HUES48 (cell line): ENCODE data around the gene SYNJ2.

ENCODE experiments used
- H3K27ac ChIP-seq: one replicate; pipeline ENCODE4 v1.7.0; 2013; ENCODE audit warnings: low read depth, low read length, inconsistent platforms
- H3K27me3 ChIP-seq: 2 replicates; pipeline ENCODE4 v1.6.1; 2013; ENCODE audit warnings: mild to moderate bottlenecking, low read length; ENCODE audit not compliant: control insufficient read depth, insufficient read depth
- H3K36me3 ChIP-seq: 2 replicates; pipeline ENCODE4 v1.6.1; 2013; ENCODE audit warnings: low read length; ENCODE audit not compliant: control insufficient read depth, insufficient read depth
- H3K4me1 ChIP-seq: 2 replicates; pipeline ENCODE4 v1.6.1; 2013; ENCODE audit warnings: mild to moderate bottlenecking, low read length; ENCODE audit not compliant: control insufficient read depth, insufficient read depth
- H3K4me3 ChIP-seq: 2 replicates; pipeline ENCODE4 v1.5.1; 2013; ENCODE audit warnings: mild to moderate bottlenecking, low read depth, low read length
- H3K9ac ChIP-seq: 2 replicates; pipeline ENCODE4 v1.6.1; 2013; ENCODE audit warnings: mild to moderate bottlenecking, low read depth, low read length, moderate library complexity
- H3K9me3 ChIP-seq: 2 replicates; pipeline ENCODE4 v1.6.1; 2013; ENCODE audit warnings: low read length; ENCODE audit not compliant: control insufficient read depth, insufficient read depth

The SYNJ2 gene

DNA sequence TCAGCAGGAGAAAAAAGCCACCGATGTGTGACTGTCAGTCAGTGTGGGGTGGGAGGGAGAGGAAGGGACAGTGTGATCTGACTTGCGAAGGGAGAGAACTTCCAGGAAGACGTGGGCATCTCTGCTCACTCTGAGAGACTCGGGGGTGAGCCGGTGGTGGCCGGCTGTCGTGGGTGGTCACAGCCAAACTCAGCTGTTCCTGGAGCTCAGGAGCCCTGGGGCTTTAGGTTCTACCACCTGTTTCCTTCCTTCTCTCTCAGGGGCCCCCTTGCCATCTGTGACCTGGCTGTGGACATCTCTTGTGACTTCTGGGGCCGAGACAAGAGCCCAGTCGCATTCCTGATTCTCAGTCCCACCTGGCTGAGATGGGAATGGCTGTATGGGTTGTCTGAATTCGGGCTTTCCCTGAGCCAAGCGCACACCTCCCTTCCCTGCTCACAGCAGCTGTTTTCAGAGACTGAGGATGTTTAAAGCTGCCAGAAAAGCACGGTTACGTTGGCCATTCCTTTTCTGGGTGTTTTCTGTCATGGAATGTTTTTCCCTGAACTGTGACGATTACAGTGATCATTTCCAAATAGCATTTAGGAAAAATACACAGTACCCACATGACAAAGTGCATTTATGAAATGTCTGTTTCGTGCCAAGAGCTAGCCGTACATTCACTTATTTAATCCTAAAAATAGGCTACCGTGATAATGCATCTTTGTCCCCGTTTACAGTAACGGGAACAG is 36.5 kb downstream of the SYNJ2 start:
- Histone ChIP-seq H3K9me3 (no peaks in the 10 kb centered on the region), H3K27me3 (no peaks in the 10 kb centered on the region), H3K4me3 (no peak overlapping the region), H3K4me1 (no peaks in the 10 kb centered on the region), H3K36me3 (peaks cover 8% of the 10 kb centered on the region), H3K27ac (no peak overlapping the region), H3K9ac (no peak overlapping the region)

DNA sequence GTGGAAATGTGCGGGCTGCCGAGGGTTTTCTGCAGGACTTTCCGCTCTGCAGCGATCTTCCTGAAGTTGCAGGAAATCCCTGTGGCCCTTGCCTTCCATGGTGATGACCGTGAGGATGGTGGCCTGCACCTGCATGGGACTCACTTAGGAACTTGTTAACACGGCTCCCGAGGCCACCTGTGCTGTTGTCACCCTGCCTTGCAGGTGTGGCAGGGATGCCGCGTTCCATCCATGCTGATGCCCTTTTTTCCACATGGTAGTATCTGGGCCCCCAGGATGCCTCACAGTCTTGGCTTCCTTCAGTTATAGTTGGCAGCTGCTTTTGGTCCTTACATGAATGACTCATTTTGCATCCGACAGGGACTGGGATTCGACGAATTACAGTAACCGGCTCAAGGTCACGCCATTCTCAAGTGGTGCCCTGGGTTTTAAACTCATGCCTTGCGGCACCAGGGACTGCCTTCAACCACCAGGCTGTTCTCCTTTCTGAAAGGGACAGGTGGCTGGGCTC is 37.2 kb downstream of the SYNJ2 start:
- no peak overlapping the region for H3K4me3 ChIP-seq

DNA sequence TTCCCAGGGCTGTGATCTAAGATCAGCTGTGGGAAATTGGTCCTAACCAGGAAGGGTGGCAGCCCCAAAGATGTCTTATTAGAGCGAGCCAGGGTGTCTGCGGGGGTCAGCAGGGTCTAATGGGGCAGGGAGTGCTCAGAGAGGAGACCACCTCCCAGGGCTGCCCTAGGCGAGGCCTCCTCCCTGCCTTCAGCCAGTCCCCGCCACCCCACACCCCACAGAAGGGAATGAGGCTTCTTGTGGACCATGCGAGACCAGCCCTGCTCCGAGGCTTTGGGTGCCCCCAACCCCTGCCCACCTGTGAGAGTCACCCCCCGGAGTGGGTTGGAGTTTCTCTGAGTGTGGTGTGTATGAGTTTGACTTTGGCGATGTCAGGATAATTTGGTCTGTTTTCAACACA is 37.8 kb downstream of the SYNJ2 start:
- Histone ChIP-seq H3K4me3 (no peak overlapping the region), H3K27me3 (no peaks in the 10 kb centered on the region), H3K9me3 (no peaks in the 10 kb centered on the region), H3K4me1 (no peaks in the 10 kb centered on the region), H3K36me3 (peaks cover 8% of the 10 kb centered on the region), H3K27ac (no peak overlapping the region), H3K9ac (no peak overlapping the region)

More for the DNA sequence above, 37.2 kb downstream of the SYNJ2 start:
- H3K27ac ChIP-seq: no peak overlapping the region
- H3K4me1 ChIP-seq: no peaks in the 10 kb centered on the region
- no peaks in the 10 kb centered on the region for H3K9me3 ChIP-seq
- no peak overlapping the region for H3K9ac ChIP-seq
- H3K36me3 ChIP-seq: peaks cover 8% of the 10 kb centered on the region
- H3K27me3 ChIP-seq: no peaks in the 10 kb centered on the region

DNA sequence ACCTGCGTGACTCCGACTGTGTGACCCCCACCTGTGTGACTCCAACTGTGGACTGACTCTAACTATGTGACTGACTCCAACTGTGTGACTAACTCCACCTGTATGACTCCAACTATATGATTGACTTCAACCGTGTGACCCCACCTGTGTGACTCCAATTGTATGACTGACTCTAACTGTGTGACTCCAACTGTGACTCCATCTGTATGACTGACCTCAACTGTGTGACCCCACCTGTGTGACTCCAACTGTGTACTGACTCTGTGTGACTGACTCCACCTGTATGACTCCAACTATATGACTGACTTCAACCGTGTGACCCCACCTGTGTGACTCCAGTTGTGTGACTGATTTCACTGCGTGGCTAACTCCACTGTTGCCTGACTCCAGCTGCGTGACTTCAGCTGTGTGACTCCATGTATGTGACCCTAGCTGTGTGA is 38.6 kb downstream of the SYNJ2 start:
- Histone ChIP-seq H3K9ac (no peak overlapping the region), H3K36me3 (peaks cover 8% of the 10 kb centered on the region), H3K27me3 (no peaks in the 10 kb centered on the region), H3K4me1 (no peaks in the 10 kb centered on the region), H3K9me3 (no peaks in the 10 kb centered on the region), H3K27ac (no peak overlapping the region), H3K4me3 (no peak overlapping the region)

DNA sequence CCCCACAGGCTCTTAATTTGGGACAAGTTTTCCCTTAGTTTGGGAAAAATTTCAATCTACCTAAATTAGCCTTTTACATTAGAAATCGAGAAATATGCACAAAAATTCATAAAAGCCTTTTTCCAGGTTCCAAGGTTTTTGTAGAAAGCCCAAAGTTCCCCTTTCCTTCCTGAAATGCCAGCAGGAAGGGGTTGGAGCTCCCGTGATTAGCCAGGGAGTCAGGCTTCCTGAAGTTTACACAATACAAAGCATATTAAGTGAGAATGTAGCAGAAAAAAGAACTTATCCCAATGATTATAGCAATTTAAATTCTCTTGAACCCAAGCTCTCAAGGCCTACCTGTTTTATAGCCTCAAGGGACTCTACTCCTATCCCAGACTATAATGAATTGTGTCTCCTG is 39.1 kb downstream of the SYNJ2 start:
- Histone ChIP-seq H3K4me1 (no peaks in the 10 kb centered on the region), H3K27me3 (no peaks in the 10 kb centered on the region), H3K36me3 (peaks cover 8% of the 10 kb centered on the region), H3K9me3 (no peaks in the 10 kb centered on the region), H3K27ac (no peak overlapping the region), H3K4me3 (no peak overlapping the region), H3K9ac (no peak overlapping the region)

DNA sequence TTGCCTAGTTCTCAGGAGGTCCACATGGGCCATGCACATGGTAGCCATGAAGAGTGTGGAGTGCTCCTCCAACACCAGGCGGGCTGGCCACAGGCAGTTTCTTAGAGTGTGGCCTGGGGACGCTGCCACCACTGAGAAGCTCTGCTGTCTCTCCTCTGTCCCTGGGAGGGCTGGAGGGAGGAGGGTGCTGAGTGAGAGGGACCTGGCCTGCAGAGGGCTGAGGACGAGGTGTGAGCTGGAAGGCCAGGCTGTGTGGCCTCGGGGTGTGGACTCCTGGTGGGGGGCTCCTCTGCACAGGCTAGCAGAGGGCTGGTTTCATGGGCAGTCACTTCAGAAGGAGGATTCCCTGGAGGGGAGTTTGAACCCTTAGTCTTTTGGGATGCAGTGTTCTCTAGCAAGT is 39.7 kb downstream of the SYNJ2 start:
- Histone ChIP-seq H3K36me3 (peaks cover 8% of the 10 kb centered on the region), H3K4me3 (no peak overlapping the region), H3K9me3 (no peaks in the 10 kb centered on the region), H3K27me3 (no peaks in the 10 kb centered on the region), H3K27ac (no peak overlapping the region), H3K9ac (no peak overlapping the region), H3K4me1 (peaks cover under 1% of the 10 kb centered on the region; the same call in 1 of the 2 replicates)

DNA sequence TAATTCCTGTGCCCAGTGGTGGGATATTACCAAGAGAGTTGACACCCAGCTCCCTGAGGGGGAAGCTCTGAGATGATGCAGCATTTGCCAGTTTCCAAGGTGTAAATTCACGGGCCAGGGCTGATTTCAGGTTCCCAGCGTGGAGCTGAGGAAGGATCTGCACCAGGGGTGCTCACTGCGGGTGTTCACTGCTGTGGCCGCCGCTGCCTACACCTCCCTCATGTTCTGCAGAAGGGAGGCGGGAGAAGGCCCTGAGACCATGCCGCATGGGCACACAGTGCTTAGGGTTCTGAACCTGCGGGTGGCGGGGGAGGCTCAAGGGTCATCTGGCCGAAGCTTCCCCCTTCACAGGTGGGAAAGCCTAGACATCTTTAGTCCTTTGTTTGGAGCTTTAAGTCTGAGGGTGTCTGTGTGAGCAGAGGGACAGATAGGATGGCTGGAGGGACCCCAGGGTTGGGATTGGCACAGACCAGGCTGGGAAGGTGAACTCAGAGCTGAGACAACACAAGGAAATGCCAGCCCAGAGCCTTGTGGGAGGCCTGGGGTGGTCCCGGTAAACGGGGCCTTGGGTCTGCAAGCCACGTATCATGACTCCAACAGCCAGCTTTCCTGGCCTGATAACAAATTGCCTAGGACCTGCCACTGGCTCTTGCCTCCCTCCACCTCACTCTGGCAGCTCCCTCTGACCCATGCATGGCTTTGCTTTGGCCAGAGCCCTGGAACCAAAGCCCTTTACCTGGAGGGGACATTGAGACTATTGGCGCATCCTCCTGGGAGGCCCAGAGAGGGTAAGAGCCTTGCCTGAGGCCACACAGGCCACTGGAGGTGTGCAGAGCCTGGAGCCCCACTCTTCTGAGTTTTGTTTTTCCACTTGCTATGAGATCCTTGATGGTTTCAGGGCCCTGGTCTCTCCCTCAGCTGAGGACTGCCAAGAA is 40.4 kb downstream of the SYNJ2 start:
- Histone ChIP-seq H3K9ac (no peak overlapping the region), H3K27ac (no peak overlapping the region), H3K27me3 (no peaks in the 10 kb centered on the region), H3K4me3 (no peak overlapping the region), H3K9me3 (no peaks in the 10 kb centered on the region), H3K36me3 (peaks cover 8% of the 10 kb centered on the region), H3K4me1 (peaks cover 8% of the 10 kb centered on the region; the same call in 1 of the 2 replicates)

DNA sequence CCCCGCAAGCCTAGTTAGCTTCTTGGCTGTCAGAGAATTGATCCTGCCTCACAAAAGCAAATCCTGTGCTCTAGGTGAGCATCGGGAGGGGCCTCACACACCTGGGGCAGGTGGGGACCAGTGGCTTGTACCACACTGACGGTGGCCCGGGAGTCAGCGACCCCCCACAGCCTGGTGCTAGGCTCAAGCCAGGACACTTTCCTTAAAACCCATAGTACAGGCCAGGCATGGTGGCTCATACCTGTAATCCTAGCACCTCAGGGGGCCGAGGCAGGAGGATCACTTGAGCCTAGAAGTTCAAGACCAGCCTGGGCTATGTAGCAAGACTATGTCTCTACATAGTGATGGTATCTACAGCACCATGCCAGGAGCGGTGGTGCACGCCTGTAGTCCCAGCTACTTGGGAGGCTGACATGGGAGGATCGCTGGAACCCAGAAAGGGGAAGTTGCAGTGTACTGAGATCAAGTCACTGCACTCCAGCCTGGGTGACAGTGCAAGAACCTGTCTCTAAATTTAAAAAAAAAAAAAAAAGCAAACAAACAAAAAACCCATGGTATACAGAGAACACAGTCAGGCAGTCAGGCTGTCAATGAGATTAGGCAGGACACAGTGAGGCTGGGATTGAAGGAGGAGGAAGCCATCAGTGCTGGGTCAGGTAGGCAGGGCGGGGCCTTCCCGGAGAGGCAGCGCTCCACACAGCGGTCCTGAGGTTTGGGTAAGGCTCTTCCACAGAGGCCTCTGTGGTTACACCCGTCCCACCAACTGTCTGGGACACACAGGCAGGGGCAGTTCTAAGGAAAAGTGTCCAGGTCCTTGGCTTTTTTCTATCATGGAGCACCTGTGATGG is 41.3 kb downstream of the SYNJ2 start:
- no peak overlapping the region for H3K27ac ChIP-seq
- H3K27me3 ChIP-seq: no peaks in the 10 kb centered on the region
- no peak overlapping the region for H3K4me3 ChIP-seq
- H3K4me1 ChIP-seq: peaks cover 8% of the 10 kb centered on the region; the same call in 1 of the 2 replicates
- H3K9ac ChIP-seq: no peak overlapping the region
- no peaks in the 10 kb centered on the region for H3K9me3 ChIP-seq
- H3K36me3 ChIP-seq: peaks cover 8% of the 10 kb centered on the region

DNA sequence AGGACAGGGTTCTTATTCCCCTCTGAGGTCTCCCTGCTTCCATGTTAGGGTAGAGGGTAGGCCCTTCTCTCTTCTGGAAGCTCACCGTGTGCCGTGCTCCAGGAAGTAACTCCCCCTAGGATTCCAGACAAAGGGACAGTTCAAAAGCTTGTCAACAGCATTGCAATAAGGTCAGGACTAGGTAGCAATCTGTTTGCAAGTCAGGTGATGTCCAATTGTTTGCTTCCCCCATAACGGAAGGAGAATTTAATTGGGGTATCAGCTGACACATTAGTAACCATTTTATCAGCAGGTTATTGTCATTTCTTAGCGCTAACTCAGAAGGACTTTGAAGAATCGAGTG is 41.9 kb downstream of the SYNJ2 start:
- H3K27ac ChIP-seq: no peak overlapping the region
- H3K9ac ChIP-seq: no peak overlapping the region
- H3K36me3 ChIP-seq: peaks cover 8% of the 10 kb centered on the region

DNA sequence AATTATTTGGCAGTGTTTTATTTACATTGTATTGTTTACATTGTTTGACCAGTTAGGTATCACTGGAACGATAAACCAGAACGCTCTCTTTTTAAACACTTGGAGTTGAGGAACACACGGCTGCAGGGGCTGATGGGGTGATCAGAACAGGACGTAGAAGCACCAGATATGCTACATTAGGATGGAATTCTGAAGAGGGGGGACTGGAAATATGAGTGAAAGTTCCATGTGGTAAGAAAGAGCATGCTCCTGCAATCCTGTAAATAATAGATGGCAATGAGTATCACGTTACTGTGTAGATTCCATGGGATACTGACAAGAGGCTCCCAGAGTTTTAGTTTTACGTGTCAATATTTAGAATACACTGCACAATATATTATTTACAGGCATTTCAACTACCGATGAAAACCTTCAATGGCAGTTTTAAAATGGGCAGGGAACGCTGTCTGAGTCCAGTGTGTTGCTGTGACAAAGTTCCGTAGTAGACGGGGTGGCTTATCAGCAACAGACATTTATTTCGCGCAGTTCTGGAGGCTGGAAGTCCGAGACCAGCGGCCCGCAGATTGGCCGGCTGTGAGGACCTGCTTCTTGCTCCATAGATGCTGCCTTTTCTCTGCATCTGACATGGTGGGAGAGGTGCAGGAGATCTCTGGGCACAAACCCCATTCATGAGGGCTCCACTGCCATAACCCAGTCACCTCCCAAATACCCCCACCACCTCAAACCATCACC is 43.1 kb downstream of the SYNJ2 start:
- Histone ChIP-seq H3K27me3 (no peaks in the 10 kb centered on the region), H3K9me3 (no peaks in the 10 kb centered on the region), H3K9ac (no peak overlapping the region), H3K36me3 (peaks cover 8% of the 10 kb centered on the region), H3K4me3 (no peak overlapping the region), H3K27ac (no peak overlapping the region), H3K4me1 (peaks cover 8% of the 10 kb centered on the region; the same call in 1 of the 2 replicates)

More for the DNA sequence above, 41.9 kb downstream of the SYNJ2 start:
- Histone ChIP-seq H3K9me3 (no peaks in the 10 kb centered on the region), H3K4me3 (no peak overlapping the region), H3K27me3 (no peaks in the 10 kb centered on the region), H3K4me1 (peaks cover 8% of the 10 kb centered on the region; the same call in 1 of the 2 replicates)
